Retina (tissue), 1 donor: Measurements from ENCODE around the gene WWOX.

Source experiments
- DNase-seq: peaks from one replicate; pipeline ENCODE4 v3.0.0-alpha.2; 2016

The WWOX gene

GRCh38 chr16:78413651-78414050 lies 314.2 kb downstream of the WWOX start:
- no peak for DNase-seq

- no peak for DNase-seq
Measured at GRCh38 chr16:78415013-78415412, 315.6 kb downstream of the WWOX start.

GRCh38 chr16:78415669-78416068 lies 316.2 kb downstream of the WWOX start:
- no peak for DNase-seq

GRCh38 chr16:78416400-78416799 lies 316.9 kb downstream of the WWOX start:
- no peak for DNase-seq

- DNase-seq = no peak
Measured at GRCh38 chr16:78421181-78421708, 321.8 kb downstream of the WWOX start.

- no peak for DNase-seq
Measured at GRCh38 chr16:78425281-78425680, 325.8 kb downstream of the WWOX start.

- no peak for DNase-seq
Measured at GRCh38 chr16:78425891-78426510, 326.5 kb downstream of the WWOX start.

GRCh38 chr16:78428193-78428592 lies 328.7 kb downstream of the WWOX start:
- DNase-seq = no peak

- no peak for DNase-seq
Measured at GRCh38 chr16:78430281-78430680, 330.8 kb downstream of the WWOX start.

GRCh38 chr16:78431004-78431670 lies 331.7 kb downstream of the WWOX start:
- DNase-seq = no peak

GRCh38 chr16:78431701-78432100 lies 332.2 kb downstream of the WWOX start:
- DNase-seq = no peak

GRCh38 chr16:78432451-78432850 lies 333.0 kb downstream of the WWOX start:
- no peak for DNase-seq

GRCh38 chr16:78433116-78433515 lies 333.7 kb downstream of the WWOX start:
- no peak for DNase-seq

- no peak for DNase-seq
Measured at GRCh38 chr16:78434401-78434800, 334.9 kb downstream of the WWOX start.

GRCh38 chr16:78435260-78435659 lies 335.8 kb downstream of the WWOX start:
- no peak for DNase-seq

GRCh38 chr16:78436023-78436422 lies 336.6 kb downstream of the WWOX start:
- no peak for DNase-seq

GRCh38 chr16:78436846-78437245 lies 337.4 kb downstream of the WWOX start:
- no peak for DNase-seq

GRCh38 chr16:78437352-78437968 lies 338.0 kb downstream of the WWOX start:
- DNase-seq = no peak

- DNase-seq = no peak
Measured at GRCh38 chr16:78438219-78438618, 338.8 kb downstream of the WWOX start.

GRCh38 chr16:78438632-78439031 lies 339.2 kb downstream of the WWOX start:
- DNase-seq = no peak

GRCh38 chr16:78439646-78440045 lies 340.2 kb downstream of the WWOX start:
- no peak for DNase-seq

- DNase-seq = no peak
Measured at GRCh38 chr16:78441298-78441697, 341.8 kb downstream of the WWOX start.

- no peak for DNase-seq
Measured at GRCh38 chr16:78443542-78444364, 344.3 kb downstream of the WWOX start.
